GM23248 (cell line): Measurements from ENCODE around the gene IRAG1.

Source experiments
- EZH2 ChIP-seq: fragments of 200-600 bp; sonication (generic); IDR thresholded peaks from 2 replicates; pipeline ENCODE4 v1.6.1; 2018; ENCODE audit warnings: antibody characterized with exemption, mild to moderate bottlenecking; ENCODE audit not compliant: insufficient read depth, poor library complexity, severe bottlenecking
- EZH2phosphoT487 ChIP-seq: fragments of 200-600 bp; sonication (generic); IDR thresholded peaks from 2 replicates; pipeline ENCODE4 v1.6.1; 2018; ENCODE audit warnings: antibody characterized with exemption, moderate library complexity, mild to moderate bottlenecking, low read depth; ENCODE audit not compliant: insufficient read depth

GRCh38 chr11:10663990-10664389, 29.6 kb downstream of the IRAG1 start:
- TF ChIP-seq EZH2, result no peak
- TF ChIP-seq EZH2phosphoT487, result no peak
